Endothelial cell of umbilical vein (primary cell): ENCODE data around the gene CCNT2. TPM values are rescaled to one million over a fixed set of nuclear protein-coding genes. Genes with fewer than 3 reads are reported as not detected.

Experiments used
- BruUV-seq: library from RNA; stranded (reverse); fragments of 400-500 nt; replicated peaks from 2 replicates; lab custom pipeline; 2021; lab: Mats Ljungman, UMichigan
- CTCF ChIA-PET: fragments of 300-600, 350-600 bp; sonication (Branson Sonifier 250); formaldehyde crosslinking; loops from one replicate; lab custom pipeline; 2021; ENCODE audit warnings: antibody characterized with exemption, inconsistent platforms; lab: Charles Lee
- POLR2A ChIA-PET: fragments of 300-600, 350-600 bp; sonication (Branson Sonifier 250); formaldehyde crosslinking; loops from one replicate; lab custom pipeline; 2021; ENCODE audit warnings: antibody characterized with exemption, inconsistent platforms; lab: Charles Lee
- DNase-seq: peaks from one replicate; pipeline ENCODE4 v3.0.0-alpha.2; 2011; ENCODE audit warnings: low read depth, low spot score
- FAIRE-seq: peaks from 2 replicates; lab custom pipeline; 2011; peaks lifted over from hg19 to GRCh38; lab: Jason Lieb, UNC
- H2AFZ ChIP-seq: 2 replicates; pipeline ENCODE4 v1.6.0; 2012; ENCODE audit warnings: low read depth, low read length, control low read depth, inconsistent platforms
- H3K27ac ChIP-seq: 2 replicates; pipeline ENCODE4 v1.5.1; 2011; ENCODE audit warnings: low read depth, mild to moderate bottlenecking, control low read depth, low read length, moderate library complexity; ENCODE audit not compliant: insufficient read depth
- H3K27me3 ChIP-seq, 2 experiments: 2 replicates each; pipeline versions ENCODE4 v1.6.0 to v1.6.1; 2011; ENCODE audit warnings: low read length in 2 of 2, mixed read lengths in 1 of 2; ENCODE audit not compliant: control insufficient read depth in 2 of 2, insufficient read depth in 2 of 2
- H3K36me3 ChIP-seq, 2 experiments: 2 replicates in 1 of 2; 3 replicates in 1 of 2; pipeline ENCODE4 v1.5.1; 2011; ENCODE audit warnings: low read length in 2 of 2, mild to moderate bottlenecking in 1 of 2, moderate library complexity in 1 of 2; ENCODE audit not compliant: control insufficient read depth in 2 of 2, insufficient read depth in 2 of 2; ENCODE audit errors: extremely low read depth in 1 of 2
- H3K4me1 ChIP-seq: 3 replicates; pipeline ENCODE4 v1.5.1; 2011; ENCODE audit warnings: mild to moderate bottlenecking, low read length; ENCODE audit not compliant: control insufficient read depth, insufficient read depth; ENCODE audit errors: extremely low read depth
- H3K4me2 ChIP-seq: 2 replicates; pipeline ENCODE4 v1.6.1; 2011; ENCODE audit warnings: low read length, control low read depth, mixed read lengths; ENCODE audit not compliant: insufficient read depth
- H3K4me3 ChIP-seq, 3 experiments: fragments of 200-600 bp in 1 of 3; sonication (generic), shearing (Covaris generic) in 1 of 3; replicated peaks in 1 of 3; 2 replicates each; pipeline ENCODE4 v1.5.1; 2011 to 2016; ENCODE audit warnings: control low read depth in 3 of 3, low read length in 3 of 3, mild to moderate bottlenecking in 2 of 3, inconsistent platforms in 1 of 3, low read depth in 1 of 3, moderate library complexity in 1 of 3; ENCODE audit not compliant: insufficient read depth in 1 of 3
- H3K79me2 ChIP-seq: 2 replicates; pipeline ENCODE4 v1.6.0; 2012; ENCODE audit warnings: low read length, inconsistent platforms; ENCODE audit not compliant: control insufficient read depth, insufficient read depth
- H3K9ac ChIP-seq: replicated peaks from 2 replicates; pipeline ENCODE3; 2011; ENCODE audit warnings: low read length, control low read depth; ENCODE audit not compliant: insufficient read depth; ENCODE audit errors: extremely low read depth
- H3K9me1 ChIP-seq: replicated peaks from 3 replicates; pipeline ENCODE4 v1.6.0; 2011; ENCODE audit warnings: mild to moderate bottlenecking, low read length; ENCODE audit not compliant: control insufficient read depth, insufficient read depth; ENCODE audit errors: extremely low read depth
- H3K9me3 ChIP-seq: replicated peaks from 2 replicates; pipeline ENCODE4 v1.5.1; 2012; ENCODE audit warnings: low read length, inconsistent platforms; ENCODE audit not compliant: control insufficient read depth, insufficient read depth
- H4K20me1 ChIP-seq: replicated peaks from 2 replicates; pipeline ENCODE3; 2011; ENCODE audit warnings: mild to moderate bottlenecking, low read length; ENCODE audit not compliant: control insufficient read depth, insufficient read depth; ENCODE audit errors: extremely low read depth
- EZH2 ChIP-seq: IDR thresholded peaks from 2 replicates; pipeline ENCODE4 v1.6.1; 2012; ENCODE audit warnings: borderline replicate concordance, low read depth, mild to moderate bottlenecking, moderate library complexity, low read length, inconsistent platforms; ENCODE audit not compliant: severe bottlenecking
- FOS ChIP-seq: IDR thresholded peaks from 2 replicates; pipeline ENCODE4 v1.6.1; 2011; ENCODE audit warnings: mild to moderate bottlenecking, low read length, moderate library complexity, borderline replicate concordance; ENCODE audit not compliant: insufficient read depth
- GATA2 ChIP-seq: IDR thresholded peaks from 2 replicates; pipeline ENCODE4 v1.7.0; 2011; ENCODE audit warnings: low read depth, mild to moderate bottlenecking, moderate library complexity, mixed read lengths, low read length; ENCODE audit not compliant: insufficient read length, insufficient read depth
- JUN ChIP-seq: IDR thresholded peaks from 2 replicates; pipeline ENCODE4 v1.6.1; 2011; ENCODE audit warnings: borderline replicate concordance, low read depth; ENCODE audit not compliant: insufficient read length, insufficient read depth
- MYC ChIP-seq: IDR thresholded peaks from one replicate; pipeline ENCODE4 v1.6.1; 2011; ENCODE audit warnings: mild to moderate bottlenecking, low read depth, low read length
- POLR2A ChIP-seq: IDR thresholded peaks from 2 replicates; pipeline ENCODE4 v1.6.1; 2012; ENCODE audit warnings: low read depth, mild to moderate bottlenecking, control low read depth, low read length
- POLR2AphosphoS5 ChIP-seq: IDR thresholded peaks from 2 replicates; pipeline ENCODE4 v1.6.1; 2012; ENCODE audit warnings: low read depth, mild to moderate bottlenecking, control low read depth, low read length, moderate library complexity; ENCODE audit not compliant: insufficient read depth
- dilution Hi-C: fragments of 300-500 bp; cut with MboI; formaldehyde crosslinking; loops from one replicate; pipeline ENCODE4 v1.15.0; 2019; ENCODE audit warnings: low sequenced_read_pairs; ENCODE audit not compliant: extremely low pct_ligation_motif_present
- intact Hi-C: fragments of 100-400 bp; cut with micrococcal nuclease; formaldehyde crosslinking; loops from one replicate; pipeline ENCODE4 v1.10.0; 2022
- polyA plus RNA-seq, 4 experiments: library from polyadenylated mRNA; depleted of rRNA in 3 of 4; stranded (reverse) in 3 of 4; unstranded in 1 of 4; fragments of >200 nt; gene quantifications; 2 replicates each; pipeline versions ENCODE4 v1.2.1 to v1.2.3, GENCODE V29; 2011 to 2012; ENCODE audit warnings: missing spikeins in 1 of 4
- total RNA-seq: library from RNA; stranded (reverse); gene quantifications from 2 replicates; pipeline ENCODE4 v1.2.3, GENCODE V29; 2021
- TF ChIP-seq, protein P1 (sequence below): IDR thresholded peaks from 2 replicates; pipeline ENCODE4 v1.6.1; 2011; ENCODE audit not compliant: insufficient read depth, insufficient read length
- TF ChIP-seq, protein P2 (sequence below), 2 donors: IDR thresholded peaks; 1 replicate in 1 of 2; 2 replicates in 1 of 2; pipeline ENCODE4 v1.5.1; 2011; ENCODE audit warnings: low read length in 2 of 2, mild to moderate bottlenecking in 2 of 2, moderate library complexity in 2 of 2, control low read depth in 1 of 2, inconsistent platforms in 1 of 2, low read depth in 1 of 2; ENCODE audit not compliant: insufficient read depth in 1 of 2; ENCODE audit errors: extremely low read depth in 1 of 2

The CCNT2 gene
- total and polyA plus RNA-seq, 2 donors (not counting 3 experiments of a cell fraction or from before 2014, with no cell fraction given): 10.3 to 35.5 TPM

DNA sequence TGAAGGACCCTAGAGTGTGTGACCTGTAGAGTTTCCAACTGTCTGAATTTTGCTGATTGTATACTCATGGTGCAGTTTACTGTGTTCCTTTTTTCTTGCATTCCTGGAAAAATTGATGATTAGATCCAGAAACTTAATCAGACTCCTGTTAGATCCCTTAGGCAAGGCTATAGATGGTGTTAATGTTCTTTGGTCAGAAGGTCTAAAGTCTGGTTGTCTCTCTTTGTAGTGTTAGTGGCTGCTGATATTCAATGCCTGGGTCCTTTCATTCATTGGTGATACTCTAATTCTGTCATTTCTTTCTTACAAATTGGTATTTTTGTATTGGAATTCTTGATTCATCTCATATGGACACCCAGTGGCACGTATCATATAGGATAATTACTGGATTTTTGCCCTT, 6.3 kb downstream of the CCNT2 start:
- Histone ChIP-seq H3K9me3 (no peaks in the 10 kb centered on the region), H4K20me1 (peaks cover 27% of the 10 kb centered on the region), H3K27me3 (no peaks in the 10 kb centered on the region), H3K4me2 (no peak overlapping the region), H3K4me1 (peaks cover 15% of the 10 kb centered on the region), H3K9ac (no peak overlapping the region), H2AFZ (no peak overlapping the region), H3K4me3 (no peak overlapping the region), H3K36me3 (peaks cover 0 to 6% of the 10 kb centered on the region in 2 experiments), H3K27ac (no peak overlapping the region), H3K79me2 (peaks cover 100% of the 10 kb centered on the region), H3K9me1 (no peaks in the 10 kb centered on the region)
- TF ChIP-seq JUN (no peak), POLR2A (no peak), EZH2 (no peak), GATA2 (no peak), MYC (no peak), FOS (no peak), POLR2AphosphoS5 (no peak)
- TF ChIP-seq, protein P1, sequence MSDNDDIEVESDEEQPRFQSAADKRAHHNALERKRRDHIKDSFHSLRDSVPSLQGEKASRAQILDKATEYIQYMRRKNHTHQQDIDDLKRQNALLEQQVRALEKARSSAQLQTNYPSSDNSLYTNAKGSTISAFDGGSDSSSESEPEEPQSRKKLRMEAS: no peak
- TF ChIP-seq, protein P2, sequence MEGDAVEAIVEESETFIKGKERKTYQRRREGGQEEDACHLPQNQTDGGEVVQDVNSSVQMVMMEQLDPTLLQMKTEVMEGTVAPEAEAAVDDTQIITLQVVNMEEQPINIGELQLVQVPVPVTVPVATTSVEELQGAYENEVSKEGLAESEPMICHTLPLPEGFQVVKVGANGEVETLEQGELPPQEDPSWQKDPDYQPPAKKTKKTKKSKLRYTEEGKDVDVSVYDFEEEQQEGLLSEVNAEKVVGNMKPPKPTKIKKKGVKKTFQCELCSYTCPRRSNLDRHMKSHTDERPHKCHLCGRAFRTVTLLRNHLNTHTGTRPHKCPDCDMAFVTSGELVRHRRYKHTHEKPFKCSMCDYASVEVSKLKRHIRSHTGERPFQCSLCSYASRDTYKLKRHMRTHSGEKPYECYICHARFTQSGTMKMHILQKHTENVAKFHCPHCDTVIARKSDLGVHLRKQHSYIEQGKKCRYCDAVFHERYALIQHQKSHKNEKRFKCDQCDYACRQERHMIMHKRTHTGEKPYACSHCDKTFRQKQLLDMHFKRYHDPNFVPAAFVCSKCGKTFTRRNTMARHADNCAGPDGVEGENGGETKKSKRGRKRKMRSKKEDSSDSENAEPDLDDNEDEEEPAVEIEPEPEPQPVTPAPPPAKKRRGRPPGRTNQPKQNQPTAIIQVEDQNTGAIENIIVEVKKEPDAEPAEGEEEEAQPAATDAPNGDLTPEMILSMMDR (IDR thresholded peaks at IDR 0.05; ENCODE audit: extremely low read depth in 1 of 2, insufficient read depth in 1 of 2, low read depth in 1 of 2, low read length in 2 of 2): no peak
- ChIA-PET CTCF (no interaction called here), POLR2A (no interaction called here)
- intact Hi-C loops: no loop called here
- no peak for FAIRE-seq
- dilution Hi-C loops: no loop called here
- DNase-seq: no peak
- no TSS peak for BruUV-seq
